ENCODE measurements around the gene FBXO10. TPM values are rescaled to one million over a fixed set of nuclear protein-coding genes. Genes with fewer than 3 reads are reported as not detected.

FBXO10 gene
- total RNA-seq, 1 donor from 2014 or later: 22.0 TPM

GRCh38 chr9:37559125-37559524, 17.1 kb downstream of the FBXO10 start:
- TF ChIP-seq, protein P1, sequence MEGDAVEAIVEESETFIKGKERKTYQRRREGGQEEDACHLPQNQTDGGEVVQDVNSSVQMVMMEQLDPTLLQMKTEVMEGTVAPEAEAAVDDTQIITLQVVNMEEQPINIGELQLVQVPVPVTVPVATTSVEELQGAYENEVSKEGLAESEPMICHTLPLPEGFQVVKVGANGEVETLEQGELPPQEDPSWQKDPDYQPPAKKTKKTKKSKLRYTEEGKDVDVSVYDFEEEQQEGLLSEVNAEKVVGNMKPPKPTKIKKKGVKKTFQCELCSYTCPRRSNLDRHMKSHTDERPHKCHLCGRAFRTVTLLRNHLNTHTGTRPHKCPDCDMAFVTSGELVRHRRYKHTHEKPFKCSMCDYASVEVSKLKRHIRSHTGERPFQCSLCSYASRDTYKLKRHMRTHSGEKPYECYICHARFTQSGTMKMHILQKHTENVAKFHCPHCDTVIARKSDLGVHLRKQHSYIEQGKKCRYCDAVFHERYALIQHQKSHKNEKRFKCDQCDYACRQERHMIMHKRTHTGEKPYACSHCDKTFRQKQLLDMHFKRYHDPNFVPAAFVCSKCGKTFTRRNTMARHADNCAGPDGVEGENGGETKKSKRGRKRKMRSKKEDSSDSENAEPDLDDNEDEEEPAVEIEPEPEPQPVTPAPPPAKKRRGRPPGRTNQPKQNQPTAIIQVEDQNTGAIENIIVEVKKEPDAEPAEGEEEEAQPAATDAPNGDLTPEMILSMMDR (IDR thresholded peaks at IDR 0.05; ENCODE audit: unreplicated experiment): no peak
- Mint-ChIP-seq H3K27ac (no peak overlapping the region), H3K9me3 (ENCODE audit: low read depth) (peaks cover 6% of the 10 kb centered on the region), H3K4me1 (ENCODE audit: low read depth) (no peaks in the 10 kb centered on the region), H3K27me3 (no peaks in the 10 kb centered on the region), H3K4me3 (ENCODE audit: low read depth) (no peak overlapping the region), H3K36me3 (ENCODE audit: insufficient read depth) (peaks cover 11% of the 10 kb centered on the region)
- no peak for DNase-seq (ENCODE audit: low spot score, unreplicated experiment)

GRCh38 chr9:37555786-37556185, 20.4 kb downstream of the FBXO10 start:
- TF ChIP-seq, protein P1 (IDR thresholded peaks at IDR 0.05; ENCODE audit: unreplicated experiment): no peak
- no peaks in the 10 kb centered on the region for H3K9me3 Mint-ChIP-seq (ENCODE audit: low read depth)
- no peaks in the 10 kb centered on the region for H3K27me3 Mint-ChIP-seq
- H3K27ac Mint-ChIP-seq: no peak overlapping the region
- H3K4me3 Mint-ChIP-seq (ENCODE audit: low read depth): no peak overlapping the region
- H3K36me3 Mint-ChIP-seq (ENCODE audit: insufficient read depth): peaks cover 2% of the 10 kb centered on the region
- DNase-seq (ENCODE audit: low spot score, unreplicated experiment): no peak
- no peaks in the 10 kb centered on the region for H3K4me1 Mint-ChIP-seq (ENCODE audit: low read depth)

- Mint-ChIP-seq H3K27ac (no peak overlapping the region), H3K36me3 (ENCODE audit: insufficient read depth) (peaks cover 2% of the 10 kb centered on the region), H3K4me1 (ENCODE audit: low read depth) (no peaks in the 10 kb centered on the region), H3K9me3 (ENCODE audit: low read depth) (no peaks in the 10 kb centered on the region), H3K27me3 (no peaks in the 10 kb centered on the region), H3K4me3 (ENCODE audit: low read depth) (no peak overlapping the region)
- TF ChIP-seq, protein P1 (IDR thresholded peaks at IDR 0.05; ENCODE audit: unreplicated experiment): no peak
- DNase-seq (ENCODE audit: low spot score, unreplicated experiment): no peak
These were observed 21.9 kb downstream of the FBXO10 start for GRCh38 chr9:37554318-37554717.

- H3K4me1 Mint-ChIP-seq (ENCODE audit: low read depth): no peaks in the 10 kb centered on the region
- DNase-seq (ENCODE audit: low spot score, unreplicated experiment): no peak
- H3K27me3 Mint-ChIP-seq: no peaks in the 10 kb centered on the region
- peaks cover 2% of the 10 kb centered on the region for H3K36me3 Mint-ChIP-seq (ENCODE audit: insufficient read depth)
- H3K9me3 Mint-ChIP-seq (ENCODE audit: low read depth): no peaks in the 10 kb centered on the region
- TF ChIP-seq, protein P1 (IDR thresholded peaks at IDR 0.05; ENCODE audit: unreplicated experiment): no peak
- no peak overlapping the region for H3K27ac Mint-ChIP-seq
- H3K4me3 Mint-ChIP-seq (ENCODE audit: low read depth): no peak overlapping the region
These were observed 24.3 kb downstream of the FBXO10 start for GRCh38 chr9:37551888-37552287.

DNA sequence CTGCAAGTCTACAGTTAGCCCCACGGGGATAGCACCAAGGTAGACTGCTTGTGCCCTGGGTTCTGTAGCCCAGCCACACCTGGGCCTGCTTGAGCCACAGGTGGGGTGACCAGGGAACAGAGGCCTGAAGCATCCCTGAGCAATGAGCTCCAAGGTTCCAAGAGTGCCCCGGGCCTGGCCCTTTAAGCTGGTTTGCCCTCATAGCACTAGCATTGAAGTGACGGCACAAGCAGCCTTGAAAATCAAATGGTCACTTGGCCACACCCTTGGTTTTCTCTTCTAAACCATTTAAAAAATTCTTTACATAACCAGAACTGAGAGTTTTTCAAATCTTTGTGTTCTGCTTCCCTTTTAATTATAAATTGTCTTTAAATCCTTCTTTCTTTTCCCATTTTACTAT, 24.7 kb downstream of the FBXO10 start:
- Mint-ChIP-seq H3K27me3 (no peaks in the 10 kb centered on the region), H3K9me3 (ENCODE audit: low read depth) (no peaks in the 10 kb centered on the region), H3K36me3 (ENCODE audit: insufficient read depth) (peaks cover 2% of the 10 kb centered on the region), H3K4me1 (ENCODE audit: low read depth) (no peaks in the 10 kb centered on the region), H3K27ac (no peak overlapping the region), H3K4me3 (ENCODE audit: low read depth) (no peak overlapping the region)
- no peak for DNase-seq (ENCODE audit: low spot score, unreplicated experiment)
- TF ChIP-seq, protein P1 (IDR thresholded peaks at IDR 0.05; ENCODE audit: unreplicated experiment): no peak

Measured in progenitor cell of endocrine pancreas (in vitro differentiated cells).